ENCODE data around the gene GNAS-AS1.

- peak; percentile 84 to 89 (median 86) for TF ChIP-seq CTCF (IDR thresholded peaks at IDR 0.05)
- TF ChIP-seq POLR2A (IDR thresholded peaks at IDR 0.05): no peak
Measured at GRCh38 chr20:58870293-58871014, 19.8 kb upstream of the GNAS-AS1 start.
